Measurements from ENCODE around the gene ARHGEF4.

- TF ChIP-seq CTCF (IDR thresholded peaks at IDR 0.05) (no peak), POLR2A (IDR thresholded peaks at IDR 0.05) (no peak)
Measured at GRCh38 chr2:131052741-131053263, 216.1 kb downstream of the ARHGEF4 start.
